Endothelial cell (in vitro differentiated cells): ENCODE data around the gene CREB5. TPM values are rescaled to one million over a fixed set of nuclear protein-coding genes. Genes with fewer than 3 reads are reported as not detected.

Experiments used
- DNase-seq: peaks from one replicate; pipeline ENCODE4 v3.0.0; 2021; ENCODE audit warnings: low spot score
- H3K27ac Mint-ChIP-seq: one replicate; pipeline ENCODE4 v1.8.0; 2021; ENCODE audit warnings: mixed read lengths, inconsistent platforms; ENCODE audit not compliant: unreplicated experiment
- H3K27me3 Mint-ChIP-seq: one replicate; pipeline ENCODE4 v1.8.0; 2021; ENCODE audit warnings: mild to moderate bottlenecking, moderate library complexity, mixed read lengths, inconsistent platforms; ENCODE audit not compliant: unreplicated experiment
- H3K36me3 Mint-ChIP-seq: one replicate; pipeline ENCODE4 v1.8.0; 2021; ENCODE audit warnings: mild to moderate bottlenecking, low read depth, mixed read lengths, inconsistent platforms; ENCODE audit not compliant: unreplicated experiment
- H3K4me1 Mint-ChIP-seq: one replicate; pipeline ENCODE4 v1.8.0; 2021; ENCODE audit warnings: mild to moderate bottlenecking, mixed read lengths, inconsistent platforms; ENCODE audit not compliant: unreplicated experiment
- H3K4me3 Mint-ChIP-seq: one replicate; pipeline ENCODE4 v1.8.0; 2021; ENCODE audit warnings: mild to moderate bottlenecking, mixed read lengths, inconsistent platforms; ENCODE audit not compliant: unreplicated experiment
- H3K9me3 Mint-ChIP-seq: one replicate; pipeline ENCODE4 v1.8.0; 2021; ENCODE audit warnings: mixed read lengths, inconsistent platforms; ENCODE audit not compliant: unreplicated experiment
- total RNA-seq: library from RNA; stranded (reverse); fragmentation: NEBNext Ultra II Directional; extraction: Animal tissue kit (Norgen Biotek cat#: 25700); gene quantifications from one replicate; pipeline ENCODE4 v1.2.1, GENCODE V29; 2021; ENCODE audit not compliant: unreplicated experiment
- TF ChIP-seq, protein P1 (sequence below): fragments of 200-600 bp; sonication (generic); IDR thresholded peaks from one replicate; pipeline ENCODE4 v1.5.0; 2021; ENCODE audit warnings: antibody characterized with exemption; ENCODE audit not compliant: unreplicated experiment

The CREB5 gene
- total RNA-seq, 1 donor from 2014 or later: 5.6 TPM

DNA sequence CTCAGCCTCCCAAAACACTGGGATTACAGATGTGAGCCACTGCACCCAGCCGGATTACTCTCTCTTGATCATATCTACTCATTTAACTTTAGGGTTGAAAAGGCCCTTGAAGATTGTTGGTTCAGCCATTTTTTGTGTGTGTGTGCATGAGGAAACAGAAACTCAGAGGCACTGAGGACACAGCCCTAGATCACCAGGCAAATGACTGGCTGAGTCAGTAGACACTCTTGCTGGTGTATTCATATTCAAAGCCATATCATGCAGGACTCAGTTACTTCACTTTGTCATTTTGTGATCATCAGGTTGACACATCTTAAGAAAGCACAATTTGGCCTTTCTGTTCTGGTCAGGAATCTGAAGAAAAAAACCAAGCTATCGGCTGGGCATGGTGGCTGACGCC lies 292.4 kb downstream of the CREB5 start:
- TF ChIP-seq, protein P1, sequence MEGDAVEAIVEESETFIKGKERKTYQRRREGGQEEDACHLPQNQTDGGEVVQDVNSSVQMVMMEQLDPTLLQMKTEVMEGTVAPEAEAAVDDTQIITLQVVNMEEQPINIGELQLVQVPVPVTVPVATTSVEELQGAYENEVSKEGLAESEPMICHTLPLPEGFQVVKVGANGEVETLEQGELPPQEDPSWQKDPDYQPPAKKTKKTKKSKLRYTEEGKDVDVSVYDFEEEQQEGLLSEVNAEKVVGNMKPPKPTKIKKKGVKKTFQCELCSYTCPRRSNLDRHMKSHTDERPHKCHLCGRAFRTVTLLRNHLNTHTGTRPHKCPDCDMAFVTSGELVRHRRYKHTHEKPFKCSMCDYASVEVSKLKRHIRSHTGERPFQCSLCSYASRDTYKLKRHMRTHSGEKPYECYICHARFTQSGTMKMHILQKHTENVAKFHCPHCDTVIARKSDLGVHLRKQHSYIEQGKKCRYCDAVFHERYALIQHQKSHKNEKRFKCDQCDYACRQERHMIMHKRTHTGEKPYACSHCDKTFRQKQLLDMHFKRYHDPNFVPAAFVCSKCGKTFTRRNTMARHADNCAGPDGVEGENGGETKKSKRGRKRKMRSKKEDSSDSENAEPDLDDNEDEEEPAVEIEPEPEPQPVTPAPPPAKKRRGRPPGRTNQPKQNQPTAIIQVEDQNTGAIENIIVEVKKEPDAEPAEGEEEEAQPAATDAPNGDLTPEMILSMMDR: no peak
- no peak overlapping the region for H3K27ac Mint-ChIP-seq

DNA sequence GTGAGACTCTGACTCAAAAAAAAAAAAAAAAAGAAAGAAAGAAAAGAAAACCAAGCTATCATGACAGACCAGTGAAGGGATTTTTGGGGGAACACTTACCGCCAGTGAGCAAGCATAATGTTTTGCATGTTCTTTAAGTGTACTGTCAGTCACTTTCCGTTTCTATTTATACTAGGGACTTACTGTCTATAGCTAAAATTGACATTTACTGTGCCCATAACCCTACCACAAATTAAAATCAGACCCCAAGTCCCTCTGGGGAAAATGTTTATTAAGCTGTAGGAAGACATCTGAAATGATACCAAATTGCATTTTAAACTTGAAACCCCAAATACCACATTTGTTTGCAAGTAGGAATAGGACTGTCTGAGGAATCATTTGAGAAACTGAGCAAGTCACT lies 293.0 kb downstream of the CREB5 start:
- no peak overlapping the region for H3K4me3 Mint-ChIP-seq
- TF ChIP-seq, protein P1: no peak
- H3K9me3 Mint-ChIP-seq: no peaks in the 10 kb centered on the region
- H3K4me1 Mint-ChIP-seq: peaks cover 5% of the 10 kb centered on the region
- H3K36me3 Mint-ChIP-seq: no peaks in the 10 kb centered on the region
- no peak for DNase-seq
- H3K27me3 Mint-ChIP-seq: no peaks in the 10 kb centered on the region
- no peak overlapping the region for H3K27ac Mint-ChIP-seq

More for the DNA sequence above, 292.4 kb downstream of the CREB5 start:
- Mint-ChIP-seq H3K27me3 (no peaks in the 10 kb centered on the region), H3K4me3 (no peak overlapping the region), H3K9me3 (no peaks in the 10 kb centered on the region), H3K4me1 (peaks cover 11% of the 10 kb centered on the region), H3K36me3 (no peaks in the 10 kb centered on the region)
- no peak for DNase-seq

DNA sequence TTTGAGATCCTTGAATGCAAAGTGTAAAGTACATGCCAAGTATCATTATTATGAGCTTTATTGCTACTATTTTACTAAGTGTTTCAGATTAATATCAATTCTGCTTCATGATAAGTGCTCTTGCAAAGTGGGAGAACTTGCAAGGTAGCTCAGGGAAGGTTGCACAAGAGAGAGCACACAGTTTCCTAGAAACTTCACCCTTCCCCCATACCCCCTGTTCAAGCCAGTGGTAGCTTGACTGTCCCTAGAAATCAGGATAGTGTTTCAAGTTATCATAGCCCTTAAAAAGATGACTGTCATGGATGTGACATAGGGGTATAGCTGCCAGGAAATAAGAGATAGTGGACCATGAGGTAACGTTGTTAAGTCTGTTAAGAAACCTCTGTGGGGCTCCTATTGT lies 294.3 kb downstream of the CREB5 start:
- no peaks in the 10 kb centered on the region for H3K27me3 Mint-ChIP-seq
- no peak for DNase-seq
- no peaks in the 10 kb centered on the region for H3K4me1 Mint-ChIP-seq
- TF ChIP-seq, protein P1: no peak
- H3K36me3 Mint-ChIP-seq: no peaks in the 10 kb centered on the region
- H3K27ac Mint-ChIP-seq: no peak overlapping the region
- H3K4me3 Mint-ChIP-seq: no peak overlapping the region
- no peaks in the 10 kb centered on the region for H3K9me3 Mint-ChIP-seq

DNA sequence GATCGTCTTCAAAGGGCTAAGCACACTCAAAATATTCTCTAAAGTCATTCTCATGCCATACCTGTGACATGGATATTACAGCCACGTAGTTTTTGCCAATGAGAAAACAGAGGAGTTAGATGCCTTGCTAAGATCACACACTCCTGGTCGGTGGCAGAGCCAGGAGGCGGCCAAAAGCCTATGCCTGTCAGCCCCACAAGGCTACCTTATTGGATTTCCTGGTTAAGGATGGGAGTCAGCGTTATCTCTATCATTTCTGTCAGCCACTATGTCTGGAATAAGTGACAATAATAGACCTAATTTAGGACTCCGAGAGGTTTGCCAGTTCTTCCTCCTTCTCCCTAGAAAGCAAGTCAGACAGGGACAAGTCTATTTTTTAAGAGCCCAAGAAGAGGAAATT lies 295.0 kb downstream of the CREB5 start:
- no peaks in the 10 kb centered on the region for H3K36me3 Mint-ChIP-seq
- H3K4me3 Mint-ChIP-seq: no peak overlapping the region
- H3K9me3 Mint-ChIP-seq: no peaks in the 10 kb centered on the region

More for the DNA sequence above, 295.0 kb downstream of the CREB5 start:
- TF ChIP-seq, protein P1: no peak
- H3K4me1 Mint-ChIP-seq: no peaks in the 10 kb centered on the region
- no peak for DNase-seq
- H3K27me3 Mint-ChIP-seq: no peaks in the 10 kb centered on the region
- H3K27ac Mint-ChIP-seq: no peak overlapping the region
